Ishikawa (cell line): ENCODE data around the gene GNL1.
A peak's percentile ranks its signal among the peaks of the same experiment; 100 is the strongest.

ENCODE experiments used
- CEBPB ChIP-seq: IDR thresholded peaks from 2 replicates; pipeline ENCODE4 v1.6.1; 2012
- CREB1 ChIP-seq: IDR thresholded peaks from 2 replicates; pipeline ENCODE4 v1.6.1; 2012; ENCODE audit warnings: low read depth
- EGR1 ChIP-seq: IDR thresholded peaks from 2 replicates; pipeline ENCODE4 v1.6.1; 2012
- EP300 ChIP-seq: IDR thresholded peaks from 2 replicates; pipeline ENCODE4 v1.6.1; 2012; ENCODE audit warnings: borderline replicate concordance
- FOXM1 ChIP-seq: IDR thresholded peaks from 2 replicates; pipeline ENCODE4 v1.6.1; 2012; ENCODE audit warnings: low read depth, borderline replicate concordance
- MAX ChIP-seq: IDR thresholded peaks from 2 replicates; pipeline ENCODE4 v1.6.1; 2012
- NFIC ChIP-seq: IDR thresholded peaks from 2 replicates; pipeline ENCODE4 v1.6.1; 2012
- RAD21 ChIP-seq: IDR thresholded peaks from 2 replicates; pipeline ENCODE4 v1.6.1; 2012; ENCODE audit warnings: low read depth
- TAF1 ChIP-seq: IDR thresholded peaks from 2 replicates; pipeline ENCODE4 v1.6.1; 2012; ENCODE audit warnings: low read depth, mild to moderate bottlenecking
- TCF12 ChIP-seq: IDR thresholded peaks from 2 replicates; pipeline ENCODE4 v1.6.1; 2012; ENCODE audit warnings: low read depth
- TEAD4 ChIP-seq: IDR thresholded peaks from 2 replicates; pipeline ENCODE4 v1.6.1; 2012
- USF1 ChIP-seq: IDR thresholded peaks from 2 replicates; pipeline ENCODE4 v1.6.1; 2012
- YY1 ChIP-seq: IDR thresholded peaks from 2 replicates; pipeline ENCODE4 v1.6.1; 2012; ENCODE audit warnings: low read depth
- ZBTB7A ChIP-seq: IDR thresholded peaks from 2 replicates; pipeline ENCODE4 v1.6.1; 2012; ENCODE audit warnings: low read depth
- TF ChIP-seq, protein P1 (sequence below): IDR thresholded peaks from 2 replicates; pipeline ENCODE4 v1.6.1; 2012; ENCODE audit warnings: low read depth, mild to moderate bottlenecking

Gene GNL1

DNA sequence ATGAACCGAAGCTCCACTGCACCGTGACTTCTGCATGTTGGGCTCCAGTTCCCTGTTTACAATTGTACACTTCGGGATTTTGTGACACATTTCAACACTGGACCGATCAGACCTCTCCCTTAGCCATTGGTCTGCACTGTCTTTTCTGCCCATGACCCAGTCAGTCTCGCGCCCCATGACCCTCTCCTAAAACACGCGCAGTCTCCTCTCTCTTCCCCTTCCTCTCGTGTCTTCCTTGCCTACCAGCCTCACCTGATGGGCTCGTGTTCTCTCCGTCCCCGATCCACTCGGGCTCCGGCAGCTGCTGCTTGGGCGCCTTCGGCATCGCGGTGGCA is 14.4 kb upstream of the GNL1 start:
- no peak for TF ChIP-seq USF1
- no peak for TF ChIP-seq FOXM1
- no peak for TF ChIP-seq NFIC
- no peak for TF ChIP-seq RAD21

GRCh38 chr6:30570263-30570662 is 14.0 kb upstream of the GNL1 start:
- no peak for TF ChIP-seq CEBPB
- no peak for TF ChIP-seq TEAD4

GRCh38 chr6:30568245-30568644 is 12.0 kb upstream of the GNL1 start:
- no peak for TF ChIP-seq TAF1
- TF ChIP-seq FOXM1, result no peak
- TF ChIP-seq ZBTB7A, result no peak
- TF ChIP-seq NFIC, result 0 out of 2 replicates have a peak, but pooled peaks have one; percentile 12
- no peak for TF ChIP-seq YY1

GRCh38 chr6:30565772-30566171 is 9.5 kb upstream of the GNL1 start:
- TF ChIP-seq CEBPB, result no peak
- TF ChIP-seq TAF1, result no peak
- TF ChIP-seq RAD21, result no peak
- TF ChIP-seq NFIC, result no peak
- no peak for TF ChIP-seq EGR1
- TF ChIP-seq, protein P1, sequence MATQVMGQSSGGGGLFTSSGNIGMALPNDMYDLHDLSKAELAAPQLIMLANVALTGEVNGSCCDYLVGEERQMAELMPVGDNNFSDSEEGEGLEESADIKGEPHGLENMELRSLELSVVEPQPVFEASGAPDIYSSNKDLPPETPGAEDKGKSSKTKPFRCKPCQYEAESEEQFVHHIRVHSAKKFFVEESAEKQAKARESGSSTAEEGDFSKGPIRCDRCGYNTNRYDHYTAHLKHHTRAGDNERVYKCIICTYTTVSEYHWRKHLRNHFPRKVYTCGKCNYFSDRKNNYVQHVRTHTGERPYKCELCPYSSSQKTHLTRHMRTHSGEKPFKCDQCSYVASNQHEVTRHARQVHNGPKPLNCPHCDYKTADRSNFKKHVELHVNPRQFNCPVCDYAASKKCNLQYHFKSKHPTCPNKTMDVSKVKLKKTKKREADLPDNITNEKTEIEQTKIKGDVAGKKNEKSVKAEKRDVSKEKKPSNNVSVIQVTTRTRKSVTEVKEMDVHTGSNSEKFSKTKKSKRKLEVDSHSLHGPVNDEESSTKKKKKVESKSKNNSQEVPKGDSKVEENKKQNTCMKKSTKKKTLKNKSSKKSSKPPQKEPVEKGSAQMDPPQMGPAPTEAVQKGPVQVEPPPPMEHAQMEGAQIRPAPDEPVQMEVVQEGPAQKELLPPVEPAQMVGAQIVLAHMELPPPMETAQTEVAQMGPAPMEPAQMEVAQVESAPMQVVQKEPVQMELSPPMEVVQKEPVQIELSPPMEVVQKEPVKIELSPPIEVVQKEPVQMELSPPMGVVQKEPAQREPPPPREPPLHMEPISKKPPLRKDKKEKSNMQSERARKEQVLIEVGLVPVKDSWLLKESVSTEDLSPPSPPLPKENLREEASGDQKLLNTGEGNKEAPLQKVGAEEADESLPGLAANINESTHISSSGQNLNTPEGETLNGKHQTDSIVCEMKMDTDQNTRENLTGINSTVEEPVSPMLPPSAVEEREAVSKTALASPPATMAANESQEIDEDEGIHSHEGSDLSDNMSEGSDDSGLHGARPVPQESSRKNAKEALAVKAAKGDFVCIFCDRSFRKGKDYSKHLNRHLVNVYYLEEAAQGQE, result no peak
- no peak for TF ChIP-seq TCF12
- TF ChIP-seq YY1, result no peak
- no peak for TF ChIP-seq FOXM1
- TF ChIP-seq MAX, result no peak
- TF ChIP-seq CREB1, result no peak
- TF ChIP-seq TEAD4, result no peak
- TF ChIP-seq USF1, result no peak
- TF ChIP-seq EP300, result no peak
- TF ChIP-seq ZBTB7A, result no peak

DNA sequence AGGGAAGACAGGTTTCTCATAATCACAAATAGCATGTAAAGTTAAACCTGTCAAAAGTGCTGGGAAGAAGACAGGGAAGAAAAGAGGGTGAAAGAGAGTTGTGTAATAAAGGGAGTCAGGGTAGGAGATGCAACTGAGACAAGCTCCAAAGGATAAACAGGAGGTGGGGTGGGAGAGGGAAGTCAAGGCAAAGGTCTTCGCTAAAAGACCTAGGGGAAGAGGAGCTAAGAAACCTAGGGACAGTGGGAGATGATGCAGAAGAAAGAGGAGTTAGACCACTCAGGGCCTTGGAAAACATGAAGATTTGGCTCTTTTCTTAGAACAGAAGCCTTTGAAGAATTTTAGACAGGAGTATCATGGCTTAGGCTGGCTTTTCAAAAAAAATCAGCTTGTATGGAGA is 7.8 kb upstream of the GNL1 start:
- TF ChIP-seq EP300 (no peak), ZBTB7A (no peak), TEAD4 (no peak), CEBPB (no peak), TCF12 (no peak), FOXM1 (no peak), EGR1 (no peak), RAD21 (no peak), MAX (no peak), TAF1 (no peak), YY1 (no peak), CREB1 (no peak), USF1 (no peak)
- TF ChIP-seq, protein P1, result no peak

- TF ChIP-seq RAD21, result no peak
- TF ChIP-seq CREB1, result no peak
- TF ChIP-seq YY1, result no peak
These were observed 6.5 kb upstream of the GNL1 start for GRCh38 chr6:30562470-30563425.
